ENCODE data around the gene MRPL16.
A peak's percentile ranks its signal among the peaks of the same experiment; 100 is the strongest.

GRCh38 chr11:59822989-59823566, 12.5 kb upstream of the MRPL16 start:
- TF ChIP-seq CTCF (IDR thresholded peaks at IDR 0.05) (peak; percentile 21 to 72 (median 41)), POLR2A (IDR thresholded peaks at IDR 0.05) (no peak), POLR2AphosphoS5 (IDR thresholded peaks at IDR 0.05) (no peak), EP300 (IDR thresholded peaks at IDR 0.05) (no peak)
